Body of pancreas (tissue), 4 donors: Measurements from ENCODE around the gene RAB1A. TPM values are rescaled to one million over a fixed set of nuclear protein-coding genes. Genes with fewer than 3 reads are reported as not detected.

Experiments used
- ATAC-seq: fragments of 150-250 bp; one replicate; pipeline ENCODE4 v1.9.1; 2016
- DNase-seq, 4 donors: peaks; one replicate each; pipeline ENCODE4 v3.0.0-alpha.2; 2019
- H3K27ac ChIP-seq, 4 donors: fragments of 200-600 bp; sonication (generic); 1 replicate in 3 of 4; 2 replicates in 1 of 4; pipeline versions ENCODE4 v1.5.1 to v1.6.1; 2016 to 2019; ENCODE audit warnings: mild to moderate bottlenecking in 1 of 4, mixed read lengths in 1 of 4, moderate library complexity in 1 of 4
- H3K27me3 ChIP-seq, 2 donors: fragments of 200-600 bp; sonication (generic); one replicate each; pipeline ENCODE4 v1.6.0; 2016; ENCODE audit warnings: mild to moderate bottlenecking in 1 of 2
- H3K36me3 ChIP-seq, 2 donors: fragments of 200-600 bp; sonication (generic); replicated peaks in 1 of 2; 2 replicates each; pipeline ENCODE4 v1.5.1; 2016; ENCODE audit warnings: low read depth in 2 of 2; ENCODE audit not compliant: insufficient read depth in 1 of 2
- H3K4me1 ChIP-seq: fragments of 200-600 bp; sonication (generic); one replicate; pipeline ENCODE4 v1.6.0; 2016
- H3K4me3 ChIP-seq, 2 donors: fragments of 200-600 bp; sonication (generic); 1 replicate in 1 of 2; 2 replicates in 1 of 2; pipeline ENCODE4 v1.5.1; 2016 to 2019
- H3K9me3 ChIP-seq, 3 donors: fragments of 200-600 bp; sonication (generic); 1 replicate in 2 of 3; 2 replicates in 1 of 3; pipeline ENCODE4 v1.5.1; 2016
- CTCF ChIP-seq, 7 experiments: fragments of 450-650 bp in 4 of 7; fragments of 200-600 bp in 3 of 7; sonication (generic) in 3 of 7; IDR thresholded peaks; one replicate each; pipeline ENCODE4 v1.5.1; 2016 to 2019; ENCODE audit warnings: antibody characterized with exemption in 7 of 7
- POLR2A ChIP-seq, 3 donors: fragments of 450-650 bp; IDR thresholded peaks; one replicate each; pipeline ENCODE4 v1.6.1; 2016; ENCODE audit warnings: antibody characterized with exemption in 3 of 3, mild to moderate bottlenecking in 2 of 3
- WGBS, 2 donors: methylation state at CpG; one replicate each; pipeline ENCODE4 v1.1.5; 2017; 5-methylcytosine and 5-hydroxymethylcytosine counted together
- intact Hi-C: fragments of 100-400 bp; cut with DNase I; formaldehyde crosslinking; loops from one replicate; pipeline ENCODE4 v1.15.1; 2023
- total RNA-seq, 2 donors: library from RNA; depleted of rRNA; stranded (reverse); fragments of >200 nt; gene quantifications; one replicate each; pipeline ENCODE4 v1.1.0, GENCODE V29; 2016

Gene RAB1A
- total RNA-seq, 2 donors from 2014 or later, result 43.2 to 53.7 TPM

- no peak for DNase-seq
- Histone ChIP-seq H3K27me3 (no peaks in the 10 kb centered on the region), H3K27ac (no peak overlapping the region), H3K4me3 (no peak overlapping the region), H3K4me1 (peaks cover 12% of the 10 kb centered on the region), H3K9me3 (no peaks in the 10 kb centered on the region), H3K36me3 (no peaks in the 10 kb centered on the region)
- no peak for TF ChIP-seq POLR2A (IDR thresholded peaks at IDR 0.05)
- no peak for TF ChIP-seq CTCF (IDR thresholded peaks at IDR 0.05)
- no peak for ATAC-seq
- intact Hi-C loops, result no loop called here
- 44 to 71% methylated on average over 1 of the region's 1 CpG for WGBS, 2 donors
Observed at GRCh38 chr2:65156041-65156440, 26.1 kb upstream of the RAB1A start.

GRCh38 chr2:65153515-65153914, 23.6 kb upstream of the RAB1A start:
- no peaks in the 10 kb centered on the region for H3K36me3 ChIP-seq
- WGBS, 2 donors, result 86% methylated on average over 1 to 3 of the region's 3 CpGs

GRCh38 chr2:65146078-65146477, 16.2 kb upstream of the RAB1A start:
- DNase-seq, result no peak

More at GRCh38 chr2:65153515-65153914, 23.6 kb upstream of the RAB1A start:
- Histone ChIP-seq H3K27ac (no peak overlapping the region), H3K4me1 (peaks cover 1% of the 10 kb centered on the region), H3K27me3 (no peaks in the 10 kb centered on the region), H3K4me3 (no peak overlapping the region), H3K9me3 (no peaks in the 10 kb centered on the region)
- DNase-seq (peak in 1 of 4 donors; percentile 47), ATAC-seq (no peak)
- intact Hi-C loops, result no loop called here
- TF ChIP-seq POLR2A (IDR thresholded peaks at IDR 0.05) (no peak), CTCF (IDR thresholded peaks at IDR 0.05) (no peak)

GRCh38 chr2:65144571-65144970, 14.7 kb upstream of the RAB1A start:
- no peaks in the 10 kb centered on the region for H3K4me1 ChIP-seq
- H3K36me3 ChIP-seq, result no peaks in the 10 kb centered on the region
- no peak overlapping the region for H3K4me3 ChIP-seq
- 46 to 100% methylated on average over 1 to 2 of the region's 2 CpGs for WGBS, 2 donors
- TF ChIP-seq POLR2A (IDR thresholded peaks at IDR 0.05), result no peak
- TF ChIP-seq CTCF (IDR thresholded peaks at IDR 0.05), result no peak
- intact Hi-C loops, result no loop called here
- no peaks in the 10 kb centered on the region for H3K27me3 ChIP-seq
- DNase-seq, result no peak
- no peak overlapping the region for H3K27ac ChIP-seq
- H3K9me3 ChIP-seq, result no peaks in the 10 kb centered on the region
- ATAC-seq, result no peak

More at GRCh38 chr2:65146078-65146477, 16.2 kb upstream of the RAB1A start:
- no peak for ATAC-seq
- no peaks in the 10 kb centered on the region for H3K9me3 ChIP-seq
- no peaks in the 10 kb centered on the region for H3K4me1 ChIP-seq
- 63 to 64% methylated on average over 3 of the region's 3 CpGs for WGBS, 2 donors
- H3K27me3 ChIP-seq, result no peaks in the 10 kb centered on the region
- intact Hi-C loops, result no loop called here
- H3K36me3 ChIP-seq, result no peaks in the 10 kb centered on the region
- H3K4me3 ChIP-seq, result no peak overlapping the region
- no peak for TF ChIP-seq CTCF (IDR thresholded peaks at IDR 0.05)
- TF ChIP-seq POLR2A (IDR thresholded peaks at IDR 0.05), result no peak
- H3K27ac ChIP-seq, result no peak overlapping the region

GRCh38 chr2:65142515-65142914, 12.6 kb upstream of the RAB1A start:
- Histone ChIP-seq H3K36me3 (no peaks in the 10 kb centered on the region), H3K4me3 (no peak overlapping the region), H3K27ac (no peak overlapping the region), H3K9me3 (no peaks in the 10 kb centered on the region), H3K4me1 (no peaks in the 10 kb centered on the region), H3K27me3 (no peaks in the 10 kb centered on the region)
- intact Hi-C loops, result no loop called here
- TF ChIP-seq CTCF (IDR thresholded peaks at IDR 0.05), result peak in 3 of 7 experiments; percentile 13 to 41 (median 14)
- TF ChIP-seq POLR2A (IDR thresholded peaks at IDR 0.05), result no peak
- ATAC-seq (no peak), DNase-seq (no peak)
